ENCODE results near the gene KDM1A.
"Not testable (repeated sequence)": the region's sequence is repeated elsewhere in the genome, so short reads cannot be mapped to it uniquely, and the experiment has no call there.

Gene KDM1A

GRCh38 chr1:23019094-23019862 is at the start of gene KDM1A:
TSS of gene KDM1A (plus strand) at chr1:23019468. CDS start at chr1:23019597, 129 bp downstream.
- peak; percentile 98 for DNase-seq (ENCODE audit: low spot score)

- DNase-seq (ENCODE audit: low spot score) = no peak
Observed at GRCh38 chr1:22970096-22970495, 49.2 kb upstream of the KDM1A start.

- DNase-seq (ENCODE audit: low spot score) = no peak
Observed at GRCh38 chr1:22971161-22971560, 48.1 kb upstream of the KDM1A start.

- DNase-seq (ENCODE audit: low spot score) = no peak
Observed at GRCh38 chr1:22971611-22972405, 47.5 kb upstream of the KDM1A start.

GRCh38 chr1:22972760-22973159 is 46.5 kb upstream of the KDM1A start, which contains the start of gene LACTBL1:
TSS of gene LACTBL1 (minus strand) at chr1:22972866. CDS start at chr1:22972316, 550 bp downstream.
- DNase-seq (ENCODE audit: low spot score) = no peak

GRCh38 chr1:22975694-22976093 is 43.6 kb upstream of the KDM1A start:
- no peak for DNase-seq (ENCODE audit: low spot score)

- DNase-seq (ENCODE audit: low spot score) = no peak
Observed at GRCh38 chr1:22976127-22976460, 43.2 kb upstream of the KDM1A start.

- DNase-seq (ENCODE audit: low spot score) = no peak
Observed at GRCh38 chr1:22976461-22977243, 42.6 kb upstream of the KDM1A start.

- no peak for DNase-seq (ENCODE audit: low spot score)
Observed at GRCh38 chr1:22978299-22978698, 41.0 kb upstream of the KDM1A start.

- not testable (repeated sequence) for DNase-seq (ENCODE audit: low spot score)
Observed at GRCh38 chr1:22980471-22980790, 38.8 kb upstream of the KDM1A start.

- DNase-seq (ENCODE audit: low spot score) = no peak
Observed at GRCh38 chr1:22983944-22984343, 35.3 kb upstream of the KDM1A start.

GRCh38 chr1:22992384-22992783 is 26.9 kb upstream of the KDM1A start:
- DNase-seq (ENCODE audit: low spot score) = not testable (repeated sequence)

GRCh38 chr1:22993220-22993795 is 26.0 kb upstream of the KDM1A start:
- DNase-seq (ENCODE audit: low spot score) = not testable (repeated sequence)

GRCh38 chr1:22995774-22996173 is 23.5 kb upstream of the KDM1A start:
- no peak for DNase-seq (ENCODE audit: low spot score)

- DNase-seq (ENCODE audit: low spot score) = not testable (repeated sequence)
Observed at GRCh38 chr1:22997528-22997927, 21.7 kb upstream of the KDM1A start.

- not testable (repeated sequence) for DNase-seq (ENCODE audit: low spot score)
Observed at GRCh38 chr1:23000133-23000532, 19.1 kb upstream of the KDM1A start.

GRCh38 chr1:23002218-23002617 is 17.1 kb upstream of the KDM1A start:
- not testable (repeated sequence) for DNase-seq (ENCODE audit: low spot score)

- DNase-seq (ENCODE audit: low spot score) = no peak
Observed at GRCh38 chr1:23004112-23004511, 15.2 kb upstream of the KDM1A start.

- DNase-seq (ENCODE audit: low spot score) = not testable (repeated sequence)
Observed at GRCh38 chr1:23004769-23005168, 14.5 kb upstream of the KDM1A start.

- DNase-seq (ENCODE audit: low spot score) = no peak
Observed at GRCh38 chr1:23007106-23007505, 12.2 kb upstream of the KDM1A start.

GRCh38 chr1:23008901-23009300 is 10.4 kb upstream of the KDM1A start:
- DNase-seq (ENCODE audit: low spot score) = no peak

- not testable (repeated sequence) for DNase-seq (ENCODE audit: low spot score)
Observed at GRCh38 chr1:23010025-23010424, 9.2 kb upstream of the KDM1A start.
